Heart right ventricle (tissue), 16 donors: ENCODE measurements around the gene SCCPDH. TPM values are rescaled to one million over a fixed set of nuclear protein-coding genes. Genes with fewer than 3 reads are reported as not detected.

Experiments used
- ATAC-seq, 8 donors: fragments of 200-7000 bp; cut with Tn5 transposase; one replicate each; pipeline ENCODE4 v1.9.1; 2020; ENCODE audit warnings: mild to moderate bottlenecking in 8 of 8, moderate library complexity in 8 of 8, moderate number of reproducible peaks in 1 of 8
- DNase-seq, 2 donors: peaks; one replicate each; pipeline ENCODE4 v3.0.0-alpha.2; 2020
- H3K27ac ChIP-seq, 10 donors: fragments of 200-600 bp; sonication (generic) in 2 of 10; one replicate each; pipeline versions ENCODE4 v1.5.0 to v1.8.0; 2020 to 2022; ENCODE audit warnings: mild to moderate bottlenecking in 3 of 10
- H3K27me3 ChIP-seq, 7 donors: fragments of 200-600 bp; one replicate each; pipeline ENCODE4 v1.8.0; 2021 to 2022; ENCODE audit warnings: mild to moderate bottlenecking in 2 of 7
- H3K36me3 ChIP-seq, 9 donors: fragments of 200-600 bp; sonication (generic) in 1 of 9; one replicate each; pipeline versions ENCODE4 v1.5.0 to v1.8.0; 2020 to 2022; ENCODE audit warnings: mild to moderate bottlenecking in 2 of 9
- H3K4me1 ChIP-seq, 9 donors: fragments of 200-600 bp; sonication (generic) in 1 of 9; one replicate each; pipeline versions ENCODE4 v1.5.0 to v1.8.0; 2020 to 2022; ENCODE audit warnings: mild to moderate bottlenecking in 4 of 9
- H3K4me3 ChIP-seq, 10 donors: fragments of 200-600 bp; sonication (generic) in 2 of 10; one replicate each; pipeline versions ENCODE4 v1.5.0 to v1.8.0; 2020 to 2022; ENCODE audit warnings: mild to moderate bottlenecking in 7 of 10, moderate library complexity in 2 of 10
- H3K9me3 ChIP-seq, 11 donors: fragments of 200-600 bp in 10 of 11; sonication (generic) in 2 of 11; one replicate each; pipeline versions ENCODE4 v1.5.0 to v1.8.0; 2013 to 2022; ENCODE audit warnings: mild to moderate bottlenecking in 2 of 11, control low read depth in 1 of 11, moderate library complexity in 1 of 11
- CTCF ChIP-seq, 9 donors: fragments of 200-600 bp; sonication (generic) in 2 of 9; IDR thresholded peaks; one replicate each; pipeline versions ENCODE4 v1.5.0 to v1.8.0; 2021 to 2022; ENCODE audit warnings: antibody characterized with exemption in 9 of 9, mild to moderate bottlenecking in 5 of 9, moderate library complexity in 1 of 9
- WGBS, 2 donors: extraction: QIAGEN DNeasy Blood & Tissue Kit; methylation state at CpG; one replicate each; pipeline ENCODE4 v1.1.7; 2013; ENCODE audit warnings: inconsistent platforms in 1 of 2; 5-methylcytosine and 5-hydroxymethylcytosine counted together
- intact Hi-C, 10 donors: fragments of 100-400 bp; cut with DNase I; formaldehyde crosslinking; loops; one replicate each; pipeline versions ENCODE4 v1.11.1 to v1.14.2; 2022
- polyA plus RNA-seq, 2 donors: library from polyadenylated mRNA; stranded (reverse); fragments of 200-250 nt; gene quantifications; one replicate each; pipeline ENCODE4 v1.2.3, GENCODE V29; 2013
- total RNA-seq, 10 donors: library from RNA; stranded (reverse); fragmentation: NEBNext Ultra II Directional in 3 of 10; extraction: Animal tissue kit (Norgen Biotek cat#: 25700) in 3 of 10; gene quantifications; one replicate each; pipeline versions ENCODE4 v1.2.1 to v1.2.4, GENCODE V29; 2021 to 2023
- donor health status: Arrhythmogenic right ventricular cardiomyopathy.
- donor health status: ischemic (EF 13 %, LVEDD 7.1; RV severe dilation, severe dysfunction).
- donor health status: healthy with polysubstance abuse.
- donor health status: DM: no; HTN: yes; CAD: no.
- donor health status: DM: no; HTN: no; CAD: no.
- donor health status: ischemic (EF 25% LVEDD 6.9; RV normal size, moderate dysfunction).
- donor health status: ischemic (EF 25% LVEDD 5.7; RV mildly dilated, moderate dysfunction).
- donor health status: healthy.
- donor health status: DM: yes; HTN: yes; CAD: no.
- donor health status: Ischemic cardiomyopathy.
- donor health status: ischemic (EF 35%, LVEDD 5.7; RV mildly dilated, moderate dysfunction).
- donor health status: nonischemic (EF 11% LVEDD 7.7; RV severe dilation, severe dysfunction).
- donor health status: DM: yes; HTN: yes; CAD: no.
- donor health status: PGD.
- donor health status: ischemic (EF 29% LVEDD 5.4; RV normal size, mild dysfunction).
- donor health status: nonischemic (EF 23%, LVEDD 6.1; RV moderate dilation, normal function).

Gene SCCPDH
- total and polyA plus RNA-seq, 12 donors: 9.9 to 37.5 (median 30.8) TPM

- H3K27ac ChIP-seq: peak overlapping the region in 5 of 10 donors; percentile 11 to 81 (median 75)
These were observed 44.4 kb upstream of the SCCPDH start for GRCh38 chr1:246679794-246680177.

GRCh38 chr1:246680190-246680589 lies 44.0 kb upstream of the SCCPDH start:
- TF ChIP-seq CTCF (IDR thresholded peaks at IDR 0.05): no peak
- DNase-seq (no peak), ATAC-seq (no peak)
- intact Hi-C loops: loop anchor here in 2 of 10 donors (5.0 kb wide), 1 partner anchor 33 kb away; no protein-coding TSS in a partner anchor
- Histone ChIP-seq H3K36me3 (no peaks in the 10 kb centered on the region), H3K4me1 (peaks cover 0 to 48% (median 17%) of the 10 kb centered on the region in 9 donors), H3K4me3 (no peak overlapping the region), H3K27ac (peak overlapping the region in 7 of 10 donors; percentile 3 to 81 (median 73)), H3K9me3 (no peaks in the 10 kb centered on the region), H3K27me3 (no peaks in the 10 kb centered on the region)
- 51 to 57% methylated on average over 8 of the region's 8 CpGs for WGBS, 2 donors

More at GRCh38 chr1:246679794-246680177, 44.4 kb upstream of the SCCPDH start:
- Histone ChIP-seq H3K4me3 (no peak overlapping the region), H3K4me1 (peaks cover 0 to 48% (median 17%) of the 10 kb centered on the region in 9 donors), H3K27me3 (no peaks in the 10 kb centered on the region), H3K36me3 (no peaks in the 10 kb centered on the region), H3K9me3 (no peaks in the 10 kb centered on the region)
- TF ChIP-seq CTCF (IDR thresholded peaks at IDR 0.05): no peak
- ATAC-seq: no peak
- no peak for DNase-seq
- intact Hi-C loops: loop anchor here in 2 of 10 donors (5.0 kb wide), 1 partner anchor 32 kb away; no protein-coding TSS in a partner anchor
- WGBS, 2 donors: 51% methylated on average over 1 of the region's 1 CpG

- intact Hi-C loops: loop anchor here in 2 of 10 donors (5.0 kb wide), 1 partner anchor 33 kb away; no protein-coding TSS in a partner anchor
- H3K36me3 ChIP-seq: no peaks in the 10 kb centered on the region
- DNase-seq (no peak), ATAC-seq (peak in 4 of 8 donors; percentile 20 to 39 (median 30))
- 62 to 74% methylated on average over 10 of the region's 10 CpGs for WGBS, 2 donors
- H3K4me3 ChIP-seq: no peak overlapping the region
- H3K4me1 ChIP-seq: peaks cover 0 to 48% (median 17%) of the 10 kb centered on the region in 9 donors
- no peak for TF ChIP-seq CTCF (IDR thresholded peaks at IDR 0.05)
- H3K27ac ChIP-seq: peak overlapping the region in 8 of 10 donors; percentile 3 to 81 (median 70)
- H3K9me3 ChIP-seq: no peaks in the 10 kb centered on the region
- H3K27me3 ChIP-seq: no peaks in the 10 kb centered on the region
These were observed 43.5 kb upstream of the SCCPDH start for GRCh38 chr1:246680696-246681130.

DNA sequence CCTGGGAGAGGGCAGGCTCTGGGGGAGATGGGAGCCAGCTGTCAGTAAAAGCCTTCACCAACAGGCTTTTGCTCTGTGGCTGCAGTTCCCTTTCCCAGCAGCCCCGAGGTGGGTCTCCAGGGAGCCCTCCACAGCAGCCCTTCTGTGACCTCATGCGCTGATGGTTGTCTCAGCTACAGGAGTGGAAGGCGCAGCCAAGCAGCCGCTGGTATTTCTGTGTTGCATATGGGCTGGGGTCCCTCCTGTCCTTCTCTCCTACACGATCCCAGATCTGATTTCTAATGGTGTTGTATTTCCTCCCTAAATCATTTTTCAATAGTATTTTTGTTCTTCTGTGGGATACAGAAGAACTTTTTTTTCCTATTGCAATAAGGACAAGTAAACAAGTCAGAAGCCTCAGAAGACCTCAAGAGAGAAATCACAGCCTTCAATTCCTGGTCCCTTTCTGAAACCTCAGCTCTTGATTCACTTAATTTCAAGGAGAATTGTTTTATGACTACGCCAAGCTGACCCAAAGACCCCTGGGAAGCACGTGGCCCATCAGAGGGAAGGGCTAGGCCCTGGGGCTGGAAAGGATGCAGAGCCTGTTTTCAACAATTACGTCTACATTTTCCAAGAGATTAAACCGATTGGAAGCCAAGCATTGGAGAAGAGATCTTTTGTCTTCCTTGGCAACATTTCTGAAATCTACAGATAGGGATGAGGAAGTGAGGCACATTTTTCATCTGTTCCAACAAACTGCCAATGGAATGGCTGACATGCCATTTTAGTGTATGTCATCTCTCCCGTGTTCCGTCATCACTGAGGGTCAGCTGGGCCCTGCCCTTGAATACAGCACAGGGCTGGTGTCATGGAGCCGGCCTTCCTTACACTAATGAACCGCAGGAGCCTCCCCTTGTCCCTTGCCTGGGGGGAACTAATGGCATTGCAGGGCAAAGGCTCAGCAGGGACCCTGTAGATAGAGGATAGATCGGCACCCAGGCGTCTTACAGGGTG lies 42.0 kb upstream of the SCCPDH start:
- DNase-seq (peak; percentile 72 to 74), ATAC-seq (peak; percentile 74 to 90 (median 80))
- Histone ChIP-seq H3K4me1 (peaks cover 0 to 48% (median 17%) of the 10 kb centered on the region in 9 donors), H3K9me3 (no peaks in the 10 kb centered on the region), H3K27ac (peak overlapping the region; percentile 60 to 81 (median 66)), H3K27me3 (no peaks in the 10 kb centered on the region), H3K36me3 (no peaks in the 10 kb centered on the region), H3K4me3 (no peak overlapping the region)
- 61% methylated on average over 15 of the region's 15 CpGs for WGBS, 2 donors
- intact Hi-C loops: loop anchor here in 2 of 10 donors (5.0 kb wide), 1 partner anchor 35 kb away; no protein-coding TSS in a partner anchor
- TF ChIP-seq CTCF (IDR thresholded peaks at IDR 0.05): no peak
